GM19395 (cell line): ENCODE results near the gene EFNA4.

ENCODE experiments used
- ATAC-seq: cut with Tn5 transposase; IDR thresholded peaks from one replicate; pipeline ENCODE4 v1.9.1; 2021; ENCODE audit warnings: mild to moderate bottlenecking, moderate library complexity; ENCODE audit not compliant: unreplicated experiment

The EFNA4 gene

DNA sequence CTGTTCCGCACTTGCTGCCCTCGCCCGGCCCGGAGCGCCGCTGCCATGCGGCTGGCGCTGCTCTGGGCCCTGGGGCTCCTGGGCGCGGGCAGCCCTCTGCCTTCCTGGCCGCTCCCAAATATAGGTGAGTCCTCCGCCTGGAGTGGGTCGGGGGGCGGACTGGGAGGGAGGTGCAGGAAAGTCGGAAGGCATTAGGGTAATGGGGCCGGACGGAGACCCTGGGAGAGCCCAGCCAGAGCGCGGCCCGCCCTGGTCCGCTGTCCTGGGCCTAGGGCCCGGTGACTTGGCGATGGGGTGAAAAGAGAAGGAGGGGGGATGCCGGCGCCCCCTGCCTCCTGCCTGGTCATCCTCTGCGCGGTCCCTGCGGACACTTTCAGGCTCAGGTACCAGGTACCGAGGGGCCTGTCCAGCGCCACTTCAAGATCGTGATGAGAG is 12.2 kb upstream of the EFNA4 start:
- ATAC-seq, result peak; percentile 28

DNA sequence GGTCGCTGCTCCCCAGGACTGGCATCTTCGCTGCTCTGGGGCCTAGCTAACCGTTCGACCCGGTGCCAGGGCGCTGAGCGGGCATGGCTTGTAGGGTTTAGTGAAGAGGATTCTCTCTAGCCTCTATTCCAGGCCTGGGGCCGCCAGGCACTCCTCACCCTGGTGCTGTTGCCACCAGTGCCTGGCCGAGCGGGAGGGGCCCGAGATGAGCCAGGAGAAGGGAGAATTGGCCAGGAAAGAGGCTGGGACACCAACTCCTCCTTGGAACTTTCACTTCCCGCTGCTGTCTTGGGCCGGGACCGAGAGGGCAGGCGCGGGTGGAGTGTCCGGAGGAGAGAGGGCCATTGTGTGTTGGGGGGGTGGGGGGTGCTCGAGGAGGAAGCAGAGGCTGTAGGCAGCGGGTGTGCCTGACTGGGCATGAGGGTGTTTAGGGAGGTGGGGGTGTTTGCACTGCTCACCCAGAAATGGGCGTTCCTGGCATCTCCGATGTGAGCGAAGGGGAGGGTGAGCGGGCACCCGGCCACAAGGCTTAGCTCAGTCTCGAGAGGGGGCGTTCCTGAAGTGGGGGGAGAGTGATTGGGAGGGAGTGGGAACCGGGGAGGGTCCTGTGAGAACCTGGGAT is 11.7 kb upstream of the EFNA4 start:
- peak; percentile 18 for ATAC-seq

DNA sequence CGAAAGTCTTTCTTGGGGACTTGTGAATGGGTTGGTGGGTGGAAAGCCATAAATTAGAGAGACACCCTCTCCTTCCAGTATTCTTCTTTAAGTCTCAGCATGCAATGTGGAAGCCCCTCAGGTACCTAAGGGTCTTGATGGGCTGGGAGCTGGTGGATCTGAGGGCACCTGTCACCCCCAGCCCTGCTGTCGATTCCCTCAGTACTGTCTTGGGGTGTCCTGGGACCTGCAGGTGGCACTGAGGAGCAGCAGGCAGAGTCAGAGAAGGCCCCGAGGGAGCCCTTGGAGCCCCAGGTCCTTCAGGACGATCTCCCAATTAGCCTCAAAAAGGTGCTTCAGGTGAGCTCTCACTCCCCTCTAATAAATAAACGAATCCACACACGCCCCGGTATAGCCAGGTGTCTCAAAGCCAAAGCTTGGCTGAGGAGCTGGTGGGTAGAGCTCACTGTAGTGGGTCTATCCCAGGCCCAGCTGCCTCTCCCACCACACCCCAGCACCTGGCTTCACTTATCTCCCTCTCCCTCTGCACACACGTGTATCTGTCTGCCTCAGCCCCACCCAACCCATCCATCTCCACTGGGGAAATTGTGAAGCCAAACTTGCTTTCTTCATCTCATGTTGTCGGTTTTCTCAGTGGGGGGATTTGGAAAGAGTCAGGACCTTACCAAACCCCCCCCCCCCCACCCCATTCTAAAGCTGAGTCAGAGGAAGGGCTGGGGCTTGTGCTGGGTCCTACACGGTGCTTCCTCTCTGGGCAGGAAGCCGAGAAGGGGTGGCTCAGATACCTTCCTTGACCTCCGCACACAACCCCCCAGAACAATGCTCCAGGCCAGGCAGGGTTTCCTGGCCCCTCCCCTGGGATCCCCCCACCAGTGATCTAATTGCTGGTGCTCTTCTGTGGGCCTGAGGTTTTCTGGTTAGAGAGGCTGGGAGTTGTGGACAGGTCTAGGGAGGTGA is 10.8 kb upstream of the EFNA4 start:
- ATAC-seq, result no peak

DNA sequence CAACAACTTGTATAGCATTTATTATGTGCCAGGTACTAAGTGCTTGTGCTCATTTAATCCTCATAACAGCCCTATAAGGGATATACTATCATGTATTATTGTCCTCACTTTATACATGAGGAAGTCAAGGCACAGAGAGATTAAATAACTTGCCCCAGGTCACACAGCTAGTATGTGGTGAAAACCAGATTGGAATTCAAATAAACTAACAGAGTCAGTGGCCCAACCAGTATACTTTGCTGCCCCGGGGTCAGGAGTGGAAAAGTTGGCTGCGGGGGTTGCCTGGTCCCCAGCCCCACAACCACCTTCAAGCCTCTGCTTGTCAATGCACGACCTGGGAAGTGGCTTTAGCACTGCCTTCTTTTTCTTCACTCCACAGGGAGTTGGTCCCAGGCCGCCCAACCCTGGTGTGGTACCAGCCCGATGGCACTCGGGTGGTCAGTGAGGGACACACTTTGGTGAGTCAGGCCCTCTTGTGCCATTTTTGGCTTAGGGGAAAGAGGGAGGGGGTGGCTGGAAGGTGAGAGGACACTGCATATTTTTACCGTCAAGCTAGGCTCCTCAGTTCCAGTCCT is 9.9 kb upstream of the EFNA4 start:
- ATAC-seq, result no peak

DNA sequence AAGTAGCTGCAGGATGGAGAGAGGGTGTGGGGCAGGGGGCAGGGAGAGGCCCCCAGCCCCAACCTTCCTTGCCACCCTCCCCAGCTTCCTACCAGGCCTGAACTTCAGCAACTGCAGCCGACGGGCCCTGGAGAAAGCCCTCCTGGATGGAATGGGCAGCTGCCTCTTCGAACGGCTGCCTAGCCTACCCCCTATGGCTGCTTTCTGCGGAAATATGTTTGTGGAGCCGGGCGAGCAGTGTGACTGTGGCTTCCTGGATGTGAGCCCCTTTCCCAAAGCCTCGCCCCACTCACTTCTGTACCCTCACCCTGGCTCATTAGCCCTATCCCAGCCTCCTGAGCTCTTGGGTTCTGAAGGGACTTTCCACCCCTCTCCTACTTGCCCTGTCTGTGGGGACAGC is 6.4 kb upstream of the EFNA4 start:
- no peak for ATAC-seq

DNA sequence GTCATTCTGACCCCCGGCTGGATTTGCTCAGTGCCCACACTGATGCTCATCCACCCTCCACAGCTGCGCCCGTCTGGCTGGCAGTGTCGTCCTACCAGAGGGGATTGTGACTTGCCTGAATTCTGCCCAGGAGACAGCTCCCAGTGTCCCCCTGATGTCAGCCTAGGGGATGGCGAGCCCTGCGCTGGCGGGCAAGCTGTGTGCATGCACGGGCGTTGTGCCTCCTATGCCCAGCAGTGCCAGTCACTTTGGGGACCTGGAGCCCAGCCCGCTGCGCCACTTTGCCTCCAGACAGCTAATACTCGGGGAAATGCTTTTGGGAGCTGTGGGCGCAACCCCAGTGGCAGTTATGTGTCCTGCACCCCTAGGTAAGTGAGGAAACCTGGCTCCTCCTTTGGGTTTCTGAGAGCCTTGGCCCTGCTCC is 5.7 kb upstream of the EFNA4 start:
- no peak for ATAC-seq

DNA sequence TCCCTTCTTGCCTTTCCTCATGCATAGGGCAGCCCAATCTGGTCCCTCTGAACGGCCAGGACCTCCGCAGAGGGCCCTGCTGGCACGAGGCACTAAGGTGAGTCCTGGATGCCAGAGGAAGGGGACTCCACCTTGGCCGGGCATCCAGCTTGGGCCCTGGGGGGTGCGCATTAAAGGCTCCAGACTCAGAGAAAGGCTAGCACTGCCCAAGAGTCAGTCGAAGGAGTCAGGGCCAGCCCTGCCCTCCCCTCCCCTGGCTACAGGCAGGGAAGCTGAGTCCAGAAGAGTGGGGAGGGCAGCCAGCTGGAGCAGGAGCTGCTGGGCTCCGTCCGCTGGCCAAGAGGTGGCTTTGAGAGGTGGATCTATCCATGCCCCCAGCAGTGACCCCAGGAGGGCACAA is 2.8 kb upstream of the EFNA4 start:
- no peak for ATAC-seq

DNA sequence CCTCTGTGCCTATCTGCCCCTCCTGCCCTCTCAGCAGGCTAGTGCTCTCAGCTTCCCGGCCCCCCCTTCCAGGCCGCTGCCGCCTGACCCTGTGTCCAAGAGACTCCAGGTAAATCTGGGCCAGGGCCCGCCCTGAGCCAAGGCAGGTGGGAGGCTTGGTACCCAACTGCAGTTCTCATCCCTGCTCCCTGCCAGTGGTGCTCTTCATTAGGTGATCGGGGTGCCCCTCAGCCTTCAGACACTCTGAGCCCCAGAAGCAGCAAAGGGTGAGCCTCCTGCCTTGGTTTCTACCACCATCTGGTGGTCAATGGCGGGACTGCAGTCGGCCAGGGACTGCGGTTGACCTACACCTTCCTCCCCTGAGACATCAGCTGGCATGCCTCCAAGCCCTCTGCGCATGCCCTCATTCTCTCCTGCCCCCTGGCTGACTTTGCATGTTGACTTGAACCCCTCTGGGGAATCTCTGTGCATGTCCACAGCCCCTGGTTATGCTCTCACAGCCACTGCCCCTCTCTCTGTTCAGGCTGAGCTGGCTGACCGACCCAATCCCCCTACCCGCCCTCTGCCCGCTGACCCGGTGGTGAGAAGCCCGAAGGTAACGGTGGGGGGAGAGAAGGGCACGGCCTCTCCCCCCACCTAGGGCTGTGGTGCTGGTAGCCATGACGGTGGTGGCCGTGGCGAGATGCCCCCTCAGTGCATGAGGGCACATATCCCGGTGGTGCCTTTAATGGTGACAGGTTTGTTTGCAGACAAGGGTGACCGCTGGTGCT is 2.0 kb upstream of the EFNA4 start:
- peak; percentile 49 for ATAC-seq

DNA sequence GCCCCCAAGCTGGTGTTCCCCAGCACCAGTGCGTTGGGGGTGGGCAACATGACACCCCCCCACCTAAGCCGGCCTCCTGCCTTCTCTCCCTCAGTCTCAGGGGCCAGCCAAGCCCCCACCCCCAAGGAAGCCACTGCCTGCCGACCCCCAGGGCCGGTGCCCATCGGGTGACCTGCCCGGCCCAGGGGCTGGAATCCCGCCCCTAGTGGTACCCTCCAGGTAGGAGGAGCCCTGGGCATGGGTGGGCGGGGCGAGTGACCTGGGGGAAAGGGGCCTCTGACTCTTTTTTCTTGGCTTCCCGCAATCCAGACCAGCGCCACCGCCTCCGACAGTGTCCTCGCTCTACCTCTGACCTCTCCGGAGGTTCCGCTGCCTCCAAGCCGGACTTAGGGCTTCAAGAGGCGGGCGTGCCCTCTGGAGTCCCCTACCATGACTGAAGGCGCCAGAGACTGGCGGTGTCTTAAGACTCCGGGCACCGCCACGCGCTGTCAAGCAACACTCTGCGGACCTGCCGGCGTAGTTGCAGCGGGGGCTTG is 1.3 kb upstream of the EFNA4 start:
- ATAC-seq, result no peak

DNA sequence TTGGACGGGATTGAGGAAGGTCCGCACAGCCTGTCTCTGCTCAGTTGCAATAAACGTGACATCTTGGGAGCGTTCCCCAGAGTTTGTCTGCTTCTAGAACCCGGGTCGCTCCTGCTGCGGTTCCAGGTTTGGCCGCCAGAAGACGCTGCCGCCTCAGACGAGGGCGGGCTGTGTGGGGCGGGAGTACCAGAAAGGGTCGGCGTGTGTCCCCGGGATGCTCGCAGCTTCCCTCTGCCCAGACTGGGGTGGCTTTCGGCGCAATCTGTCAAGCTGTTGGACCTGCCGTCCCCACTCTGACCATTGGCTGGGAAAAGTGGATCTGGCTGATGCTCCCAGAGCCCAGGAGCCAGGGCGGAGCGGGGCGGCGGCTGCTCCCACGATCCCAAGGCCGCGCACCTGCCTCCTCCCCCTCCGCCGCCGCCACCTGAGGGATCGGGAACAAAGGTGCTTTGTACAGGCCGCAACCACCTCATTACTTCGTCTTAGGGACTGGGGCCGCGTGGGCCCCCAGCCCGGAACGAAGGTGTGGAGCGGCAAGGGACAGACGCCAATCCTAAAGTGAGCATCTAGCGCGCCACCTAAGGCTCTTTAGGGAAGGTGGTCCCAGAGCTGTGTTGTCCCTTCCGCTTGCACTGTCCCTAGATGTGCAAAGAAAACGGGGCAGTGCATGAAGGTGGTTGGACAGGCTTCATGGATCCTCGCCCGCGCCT is 683 bp upstream of the EFNA4 start:
- peak; percentile 10 for ATAC-seq

DNA sequence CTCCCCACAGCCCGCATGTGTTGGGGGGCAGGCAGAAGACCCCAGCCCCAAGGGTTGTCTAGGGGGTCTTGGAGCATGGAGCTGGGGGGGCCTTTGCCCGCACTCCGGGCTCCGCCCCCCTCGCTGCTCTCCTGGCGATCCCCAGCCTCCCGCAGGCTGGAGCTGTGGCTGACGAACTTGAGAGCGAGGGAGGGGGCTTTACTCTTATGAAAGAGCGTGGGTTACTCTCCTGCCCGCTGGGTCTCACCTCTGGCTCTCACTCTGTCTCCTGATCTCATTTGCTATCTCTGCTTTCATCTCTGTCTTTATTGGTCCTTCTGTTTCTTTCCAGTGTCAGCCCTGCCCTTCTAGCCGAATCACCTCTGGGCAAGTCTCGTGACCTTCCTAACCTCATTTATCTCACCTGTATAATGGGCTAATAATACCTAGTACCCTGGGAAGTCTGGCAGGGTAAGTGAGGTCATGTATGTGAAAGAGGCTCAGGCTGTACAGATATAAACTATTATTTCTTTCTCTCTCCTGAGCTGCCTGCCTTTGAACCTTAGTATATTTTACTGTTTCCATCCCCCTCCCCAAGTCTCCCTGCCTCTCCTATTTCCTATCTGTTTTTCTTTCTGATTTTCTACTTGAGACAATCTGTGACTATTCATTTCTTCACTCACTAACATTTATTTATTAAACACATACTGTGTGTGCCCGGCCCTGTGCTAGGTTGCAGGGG is 731 bp downstream of the EFNA4 start:
- ATAC-seq, result peak; percentile 13

DNA sequence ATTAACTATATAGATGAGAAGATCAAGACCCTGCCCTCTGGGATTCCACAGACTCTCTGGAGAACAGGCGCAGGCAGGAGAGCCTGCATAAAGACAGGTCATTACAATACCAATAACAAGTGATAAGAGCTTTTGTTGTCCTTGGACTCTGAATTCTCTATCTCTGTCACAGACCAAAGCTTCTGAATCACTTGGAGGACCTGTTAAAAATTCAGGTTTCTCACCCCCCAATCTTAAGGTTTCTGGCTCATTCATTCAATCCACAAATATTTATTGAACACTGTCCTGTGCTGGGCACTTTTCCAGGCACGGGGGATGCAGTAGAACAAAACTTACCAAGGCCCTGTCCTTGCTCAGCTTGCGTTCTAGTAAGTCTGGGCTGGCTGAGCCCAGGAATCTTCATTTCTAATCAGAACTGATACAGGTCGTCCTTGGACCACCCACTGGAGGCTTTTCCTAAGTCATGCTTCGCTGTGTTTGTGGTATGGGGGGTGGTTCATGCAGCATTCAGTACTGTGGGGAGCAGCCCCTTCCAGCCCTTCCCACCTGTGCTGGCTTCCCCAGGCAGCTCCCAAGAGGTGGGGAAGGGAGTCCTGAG is 1.4 kb downstream of the EFNA4 start:
- no peak for ATAC-seq

DNA sequence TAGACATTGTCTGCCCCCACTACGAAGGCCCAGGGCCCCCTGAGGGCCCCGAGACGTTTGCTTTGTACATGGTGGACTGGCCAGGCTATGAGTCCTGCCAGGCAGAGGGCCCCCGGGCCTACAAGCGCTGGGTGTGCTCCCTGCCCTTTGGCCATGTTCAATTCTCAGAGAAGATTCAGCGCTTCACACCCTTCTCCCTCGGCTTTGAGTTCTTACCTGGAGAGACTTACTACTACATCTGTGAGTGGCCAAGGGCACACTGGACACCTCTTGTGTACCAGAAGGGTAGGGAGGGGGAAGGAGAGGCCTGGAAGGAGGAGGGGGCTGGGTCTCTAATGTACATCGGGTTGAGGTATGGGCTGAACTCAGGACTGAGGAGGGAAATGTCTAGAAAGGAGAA is 3.2 kb downstream of the EFNA4 start:
- no peak for ATAC-seq

DNA sequence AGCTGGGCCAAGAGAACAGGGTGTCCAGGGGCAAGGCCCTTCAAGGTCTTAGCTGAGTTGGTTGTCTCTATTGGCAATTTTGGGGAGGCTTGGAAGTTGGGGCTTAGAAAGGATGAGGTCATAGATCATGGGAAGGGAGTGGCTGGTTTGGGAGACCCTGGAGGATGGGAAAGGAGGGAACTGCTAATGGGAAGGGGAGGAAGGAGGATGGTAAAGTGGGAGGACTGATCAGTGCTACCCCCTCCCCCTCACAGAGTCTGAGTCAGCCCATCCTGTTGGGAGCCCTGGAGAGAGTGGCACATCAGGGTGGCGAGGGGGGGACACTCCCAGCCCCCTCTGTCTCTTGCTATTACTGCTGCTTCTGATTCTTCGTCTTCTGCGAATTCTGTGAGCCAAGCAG is 5.1 kb downstream of the EFNA4 start:
- ATAC-seq, result no peak

DNA sequence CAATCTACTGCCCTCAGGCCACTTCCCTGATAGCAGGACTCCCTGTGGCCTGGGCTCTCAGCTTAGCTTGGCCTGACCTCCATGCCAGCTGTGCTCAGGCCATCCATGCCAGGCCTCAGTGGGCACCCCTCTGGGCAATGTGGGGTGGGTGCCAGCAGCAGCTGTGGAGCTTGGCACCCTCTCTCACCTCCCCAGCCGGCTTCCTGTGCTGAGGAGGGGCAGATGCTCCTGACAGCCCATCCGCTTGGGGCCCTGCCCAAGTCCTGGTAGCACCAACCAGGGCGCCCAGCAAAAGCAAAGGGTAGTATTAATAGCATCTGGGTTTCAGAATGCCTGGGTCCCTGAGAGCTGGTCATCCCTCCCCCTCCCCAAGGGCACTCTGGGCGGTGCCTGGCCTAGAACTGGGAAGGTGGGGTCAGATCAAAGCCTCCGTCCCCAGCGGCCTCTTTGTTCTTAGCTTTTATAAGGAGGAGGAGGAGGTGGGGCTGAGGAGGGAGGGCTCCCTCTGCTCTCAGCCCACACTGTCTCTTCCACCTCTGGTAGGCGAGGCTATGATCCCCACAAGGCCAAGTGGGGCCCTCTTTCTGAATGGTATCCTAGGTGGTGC is 6.1 kb downstream of the EFNA4 start:
- ATAC-seq, result no peak

DNA sequence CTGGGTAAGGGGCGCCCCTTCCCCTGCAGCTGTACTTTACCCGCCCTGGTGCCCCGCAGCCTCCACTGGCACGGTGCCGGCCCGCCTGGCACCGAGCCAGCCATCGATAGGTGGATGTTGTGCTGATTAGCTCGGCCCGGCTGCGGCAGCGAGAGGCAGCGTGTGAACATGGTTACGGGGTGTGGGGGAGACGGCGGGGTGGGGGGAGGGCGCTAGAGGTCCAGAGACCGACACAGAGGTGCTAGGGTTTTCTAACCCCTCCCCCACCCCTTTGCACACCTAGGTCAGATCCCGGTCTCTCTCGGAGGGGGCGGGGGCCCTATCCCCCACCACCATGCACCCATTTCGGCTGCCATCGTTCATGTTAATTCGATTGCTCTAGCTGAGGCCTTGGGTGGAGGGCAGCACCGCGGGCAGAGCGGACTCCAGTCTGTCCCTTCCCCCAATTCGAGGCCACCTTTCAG is 6.7 kb downstream of the EFNA4 start:
- ATAC-seq, result no peak

DNA sequence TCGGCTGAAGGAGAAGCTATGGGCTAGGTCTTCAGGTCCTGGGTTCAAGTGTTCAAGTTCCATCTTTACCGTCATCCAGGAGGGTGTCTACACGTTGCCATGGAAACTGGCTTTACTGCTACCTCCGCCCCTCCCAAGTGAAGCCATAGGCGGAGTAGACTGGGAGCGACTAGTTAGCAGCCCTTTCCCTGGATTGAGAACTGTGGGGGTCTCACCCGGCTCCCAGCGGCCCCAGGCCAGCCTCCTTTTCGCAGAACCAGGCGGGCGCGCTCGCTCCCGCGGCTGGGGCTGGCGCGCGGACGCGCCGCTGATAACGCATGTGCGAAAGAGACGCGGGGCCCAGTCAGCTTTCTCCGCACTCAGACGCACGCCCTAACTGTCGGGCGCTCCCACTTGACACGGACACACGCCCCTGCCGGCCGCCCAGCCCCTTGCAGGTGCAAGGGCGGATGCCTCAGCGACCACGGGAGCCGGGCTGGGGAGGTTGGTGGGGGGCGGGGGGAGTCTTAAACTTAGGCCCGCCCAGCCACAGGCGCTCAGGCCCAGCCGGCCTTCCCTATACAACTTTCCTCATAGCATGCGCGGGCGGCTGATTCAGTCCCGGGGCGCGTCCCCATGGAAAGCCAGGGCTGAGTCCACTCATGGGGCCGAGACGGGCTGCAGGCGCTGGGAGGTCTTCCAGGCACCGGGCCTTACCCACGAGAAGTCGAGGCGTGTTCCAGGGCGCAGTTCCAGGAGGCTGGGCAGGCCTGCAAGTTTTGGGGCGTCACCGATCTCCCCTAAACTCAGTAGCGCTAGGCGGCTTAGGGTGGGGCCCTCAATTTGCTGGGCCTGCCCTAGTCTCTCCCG is 7.4 kb downstream of the EFNA4 start:
- ATAC-seq, result peak; percentile 74

DNA sequence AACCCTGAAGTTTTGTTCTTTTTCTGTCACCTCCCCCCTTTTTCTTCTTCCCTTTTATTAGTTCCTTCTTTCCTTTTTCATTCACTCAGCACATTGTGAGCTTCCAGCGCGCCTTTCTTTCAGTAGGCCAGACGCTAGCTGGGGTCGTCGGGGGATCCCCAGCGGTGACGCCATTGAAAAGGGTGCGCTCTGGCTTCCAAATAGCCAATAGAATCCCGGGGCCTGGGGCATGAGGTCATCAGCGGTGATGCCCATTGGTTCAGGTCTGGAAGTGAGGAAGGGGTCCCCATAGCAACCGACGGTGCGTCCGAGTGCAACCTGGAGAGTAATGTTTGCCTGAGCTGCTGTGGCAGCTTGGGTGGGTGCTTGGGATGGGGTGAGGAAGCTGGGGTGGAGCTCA is 8.2 kb downstream of the EFNA4 start:
- ATAC-seq, result no peak
